Measurements from ENCODE around the gene PHYKPL. TPM values are rescaled to one million over a fixed set of nuclear protein-coding genes. Genes with fewer than 3 reads are reported as not detected.

Gene PHYKPL
- total and polyA plus RNA-seq, 2 donors (not counting 3 experiments of a cell fraction or from before 2014, with no cell fraction given) = 71.7 to 81.7 TPM

GRCh38 chr5:178222292-178222691, 10.3 kb downstream of the PHYKPL start:
- intact Hi-C loops (cut with micrococcal nuclease) (no loop called here), dilution Hi-C loops (cut with MboI; ENCODE audit: extremely low pct_ligation_motif_present, low sequenced_read_pairs) (no loop called here)
- no peak for TF ChIP-seq MAX (IDR thresholded peaks at IDR 0.05; ENCODE audit: insufficient read depth, insufficient read length)
- no peak for TF ChIP-seq JUN (IDR thresholded peaks at IDR 0.05; ENCODE audit: borderline replicate concordance, insufficient read depth, insufficient read length, low read depth)
- no peak for TF ChIP-seq POLR2A (IDR thresholded peaks at IDR 0.05; ENCODE audit: low read depth, low read length)
- no peak for TF ChIP-seq MYC (IDR thresholded peaks at IDR 0.05; ENCODE audit: low read depth, low read length)
- TF ChIP-seq POLR2AphosphoS5 (IDR thresholded peaks at IDR 0.05; ENCODE audit: insufficient read depth, low read depth, low read length) = no peak
- Histone ChIP-seq H3K9me1 (replicated peaks; ENCODE audit: control insufficient read depth, extremely low read depth, insufficient read depth, low read length) (no peaks in the 10 kb centered on the region), H3K9me3 (replicated peaks; ENCODE audit: control insufficient read depth, insufficient read depth, low read length) (no peaks in the 10 kb centered on the region), H3K4me3 (replicated peaks in 1 of 3; ENCODE audit: insufficient read depth in 1 of 3, low read depth in 1 of 3, low read length in 3 of 3) (no peak overlapping the region), H3K79me2 (ENCODE audit: control insufficient read depth, insufficient read depth, low read length) (no peaks in the 10 kb centered on the region), H4K20me1 (replicated peaks; ENCODE audit: control insufficient read depth, extremely low read depth, insufficient read depth, low read length) (no peaks in the 10 kb centered on the region), H3K4me1 (ENCODE audit: control insufficient read depth, extremely low read depth, insufficient read depth, low read length) (no peaks in the 10 kb centered on the region), H3K27me3 (ENCODE audit: control insufficient read depth in 2 of 2, insufficient read depth in 2 of 2, low read length in 2 of 2) (no peaks in the 10 kb centered on the region), H2AFZ (ENCODE audit: low read depth, low read length) (no peak overlapping the region), H3K36me3 (ENCODE audit: control insufficient read depth in 2 of 2, extremely low read depth in 1 of 2, insufficient read depth in 2 of 2, low read length in 2 of 2) (peaks cover 7 to 14% of the 10 kb centered on the region in 2 experiments), H3K27ac (ENCODE audit: insufficient read depth, low read depth, low read length) (no peak overlapping the region), H3K4me2 (ENCODE audit: insufficient read depth, low read length) (no peak overlapping the region), H3K9ac (replicated peaks; ENCODE audit: extremely low read depth, insufficient read depth, low read length) (no peak overlapping the region)
- BruUV-seq (replicated peaks) = no TSS peak
- no peak for FAIRE-seq
- ChIA-PET POLR2A (no interaction called here), CTCF (no interaction called here)
- DNase-seq (ENCODE audit: low read depth, low spot score) = no peak

GRCh38 chr5:178221853-178222252, 10.7 kb downstream of the PHYKPL start:
- Histone ChIP-seq H3K79me2 (ENCODE audit: control insufficient read depth, insufficient read depth, low read length) (no peaks in the 10 kb centered on the region), H3K9me3 (replicated peaks; ENCODE audit: control insufficient read depth, insufficient read depth, low read length) (no peaks in the 10 kb centered on the region), H4K20me1 (replicated peaks; ENCODE audit: control insufficient read depth, extremely low read depth, insufficient read depth, low read length) (no peaks in the 10 kb centered on the region), H3K4me1 (ENCODE audit: control insufficient read depth, extremely low read depth, insufficient read depth, low read length) (no peaks in the 10 kb centered on the region), H3K27ac (ENCODE audit: insufficient read depth, low read depth, low read length) (no peak overlapping the region), H3K9ac (replicated peaks; ENCODE audit: extremely low read depth, insufficient read depth, low read length) (no peak overlapping the region), H3K4me2 (ENCODE audit: insufficient read depth, low read length) (no peak overlapping the region), H3K9me1 (replicated peaks; ENCODE audit: control insufficient read depth, extremely low read depth, insufficient read depth, low read length) (no peaks in the 10 kb centered on the region), H3K36me3 (ENCODE audit: control insufficient read depth in 2 of 2, extremely low read depth in 1 of 2, insufficient read depth in 2 of 2, low read length in 2 of 2) (peaks cover 7 to 14% of the 10 kb centered on the region in 2 experiments), H2AFZ (ENCODE audit: low read depth, low read length) (no peak overlapping the region), H3K27me3 (ENCODE audit: control insufficient read depth in 2 of 2, insufficient read depth in 2 of 2, low read length in 2 of 2) (no peaks in the 10 kb centered on the region), H3K4me3 (replicated peaks in 1 of 3; ENCODE audit: insufficient read depth in 1 of 3, low read depth in 1 of 3, low read length in 3 of 3) (no peak overlapping the region)
- DNase-seq (ENCODE audit: low read depth, low spot score) = no peak
- no peak for FAIRE-seq
- POLR2A ChIA-PET = no interaction called here
- dilution Hi-C loops (cut with MboI; ENCODE audit: extremely low pct_ligation_motif_present, low sequenced_read_pairs) = no loop called here
- no peak for TF ChIP-seq MAX (IDR thresholded peaks at IDR 0.05; ENCODE audit: insufficient read depth, insufficient read length)
- no peak for TF ChIP-seq POLR2AphosphoS5 (IDR thresholded peaks at IDR 0.05; ENCODE audit: insufficient read depth, low read depth, low read length)
- TF ChIP-seq JUN (IDR thresholded peaks at IDR 0.05; ENCODE audit: borderline replicate concordance, insufficient read depth, insufficient read length, low read depth) = no peak
- no peak for TF ChIP-seq FOS (IDR thresholded peaks at IDR 0.05; ENCODE audit: borderline replicate concordance, insufficient read depth, low read length)
- TF ChIP-seq EZH2 (IDR thresholded peaks at IDR 0.05; ENCODE audit: borderline replicate concordance, low read depth, low read length, severe bottlenecking) = no peak
- TF ChIP-seq POLR2A (IDR thresholded peaks at IDR 0.05; ENCODE audit: low read depth, low read length) = no peak
- intact Hi-C loops (cut with micrococcal nuclease) = no loop called here
- CTCF ChIA-PET = interaction anchor here (1.1 kb wide), 2 partner anchors 9 to 13 kb away, joined by 3 read pairs; no protein-coding TSS in a partner anchor
- no TSS peak for BruUV-seq (replicated peaks)
